NCI-H187 treated with DMSO at 0.1 percent for 48 hours (cell line): Measurements from ENCODE around the gene ATP1A3.
"Not testable (repeated sequence)": the region's sequence is repeated elsewhere in the genome, so short reads cannot be mapped to it uniquely, and the experiment has no call there.

Experiments
- DNase-seq: peaks from one replicate; lab custom pipeline; 2025; lab: John Stamatoyannopoulos, UW

ATP1A3 gene

GRCh38 chr19:41945135-41945766, 48.8 kb downstream of the ATP1A3 start:
- DNase-seq = no peak

GRCh38 chr19:41944336-41944735, 49.7 kb downstream of the ATP1A3 start:
- DNase-seq = no peak

- DNase-seq = no peak
Measured at GRCh38 chr19:41941410-41942202, 52.4 kb downstream of the ATP1A3 start.

DNA sequence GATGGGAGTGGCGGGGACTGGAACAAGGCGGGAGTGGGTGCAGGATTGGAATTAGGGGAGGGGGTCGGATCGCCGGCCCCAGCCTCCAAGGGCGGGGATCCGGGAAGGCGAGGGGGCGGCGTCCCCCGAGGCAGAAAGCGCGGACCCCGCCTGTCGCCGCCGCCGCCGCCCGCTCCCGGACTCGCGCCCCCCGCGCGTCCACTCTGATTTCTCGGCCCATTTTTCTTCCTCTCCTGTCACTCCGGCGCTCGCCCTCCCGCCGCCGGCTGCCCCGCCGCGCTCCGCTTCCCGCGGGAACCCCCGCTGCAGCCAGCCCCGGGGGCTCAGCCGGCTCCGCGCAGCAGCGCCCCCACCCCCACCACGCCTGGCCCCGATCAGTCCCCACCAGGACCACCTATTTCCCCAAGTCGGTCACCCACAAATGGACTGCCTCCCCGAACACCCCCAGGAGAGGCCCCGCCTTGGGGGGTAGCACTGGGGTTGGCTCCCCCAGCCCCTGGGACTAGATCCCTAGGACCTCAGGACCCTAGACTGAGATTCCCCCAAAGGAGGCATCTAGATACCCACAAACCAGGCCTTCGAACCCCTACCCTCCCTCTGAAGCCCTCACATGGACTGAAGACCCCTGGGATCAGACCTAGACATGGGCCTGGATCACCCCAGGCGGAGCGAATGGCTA, 53.2 kb downstream of the ATP1A3 start:
- DNase-seq = no peak

DNA sequence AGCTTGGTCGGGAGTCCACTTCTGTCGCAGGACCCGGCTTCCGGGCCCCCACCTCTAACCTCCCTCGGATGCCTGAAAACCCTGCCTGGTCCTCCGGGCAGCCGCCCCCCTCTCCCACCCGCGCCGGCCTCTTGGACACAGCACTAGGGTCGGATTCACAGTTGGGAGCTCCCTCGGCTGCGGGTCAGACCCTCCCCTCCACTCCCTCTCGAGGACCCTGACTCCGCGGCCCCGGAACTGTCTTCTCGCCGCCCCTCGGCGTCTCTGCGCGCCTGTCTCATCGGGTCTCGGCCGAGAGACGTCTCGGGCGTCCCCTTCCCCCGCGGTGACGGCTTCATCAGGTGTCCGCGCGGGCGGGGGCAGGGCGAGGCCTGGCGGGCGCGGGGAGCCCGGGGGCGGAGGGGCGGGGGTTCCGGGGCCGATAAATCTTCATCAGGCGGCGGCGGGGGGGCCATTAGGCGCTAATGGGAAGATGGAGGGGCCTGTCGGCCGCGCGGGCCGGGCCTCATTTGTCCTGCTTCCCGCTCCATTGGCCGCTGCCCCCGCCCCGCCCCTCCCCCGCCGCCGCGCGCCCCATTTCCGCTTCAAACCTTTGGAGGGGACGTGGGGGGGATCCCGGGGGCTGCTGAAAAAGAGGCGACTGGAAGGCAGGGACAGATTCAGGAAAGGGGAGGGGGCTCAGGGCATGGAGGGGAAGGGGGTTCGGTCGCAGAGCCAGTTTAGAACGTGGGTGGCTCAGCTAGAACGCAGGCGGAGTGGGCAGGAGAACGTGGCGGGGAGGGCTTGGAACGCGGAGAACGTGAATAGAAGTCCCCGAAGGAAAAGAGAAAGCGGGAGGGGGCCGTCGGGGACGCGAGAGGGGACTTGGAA, 53.9 kb downstream of the ATP1A3 start:
- no peak for DNase-seq

GRCh38 chr19:41939209-41939608, 54.8 kb downstream of the ATP1A3 start:
- DNase-seq = not testable (repeated sequence)

DNA sequence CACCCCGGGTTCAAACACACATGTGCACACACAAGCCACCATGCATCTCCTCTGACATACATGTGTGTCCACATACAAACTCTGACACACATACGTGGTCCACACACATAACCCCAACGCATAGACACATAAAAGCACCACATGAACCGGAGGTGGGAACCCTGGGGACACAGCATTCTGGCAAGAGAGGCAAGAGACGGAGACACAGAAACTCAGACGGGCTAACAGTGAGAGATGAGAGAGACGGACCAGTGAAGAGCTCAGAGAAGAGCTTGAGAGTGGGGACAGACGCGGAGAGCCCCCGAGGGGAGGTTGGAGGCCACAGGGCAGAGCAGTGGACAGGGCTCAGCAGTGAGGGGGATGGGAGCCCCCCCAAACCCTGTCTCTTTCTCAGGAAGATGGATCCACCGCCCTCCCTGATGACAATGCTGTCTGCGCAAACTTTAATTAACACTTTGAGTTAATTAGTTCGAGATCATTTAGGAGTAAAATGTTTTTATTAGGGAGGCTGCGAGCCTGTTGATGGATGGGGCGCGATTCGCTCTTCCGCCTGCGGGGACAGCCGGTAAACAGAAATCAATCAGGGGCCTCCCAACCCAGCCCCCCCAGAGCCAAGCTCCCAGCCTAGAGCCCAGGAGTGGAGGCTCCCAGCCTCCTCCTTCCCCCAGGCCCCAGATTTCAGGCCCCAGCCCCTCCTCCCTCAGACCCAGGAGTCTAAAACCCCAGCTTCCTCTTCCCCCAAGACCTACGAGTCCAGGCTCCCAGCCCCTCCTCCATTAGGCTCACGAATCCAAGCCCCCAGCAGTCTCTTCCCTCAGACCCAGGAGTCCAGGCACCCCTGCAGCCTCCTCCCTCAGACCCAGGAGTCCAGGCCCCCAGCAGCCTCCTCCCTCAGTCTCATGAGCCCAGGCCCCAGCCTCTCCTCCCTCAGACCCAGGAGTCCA, 56.2 kb downstream of the ATP1A3 start:
- DNase-seq = no peak

GRCh38 chr19:41936961-41937360, 57.1 kb downstream of the ATP1A3 start:
- DNase-seq = no peak

- DNase-seq = no peak
Measured at GRCh38 chr19:41936416-41936850, 57.6 kb downstream of the ATP1A3 start.

DNA sequence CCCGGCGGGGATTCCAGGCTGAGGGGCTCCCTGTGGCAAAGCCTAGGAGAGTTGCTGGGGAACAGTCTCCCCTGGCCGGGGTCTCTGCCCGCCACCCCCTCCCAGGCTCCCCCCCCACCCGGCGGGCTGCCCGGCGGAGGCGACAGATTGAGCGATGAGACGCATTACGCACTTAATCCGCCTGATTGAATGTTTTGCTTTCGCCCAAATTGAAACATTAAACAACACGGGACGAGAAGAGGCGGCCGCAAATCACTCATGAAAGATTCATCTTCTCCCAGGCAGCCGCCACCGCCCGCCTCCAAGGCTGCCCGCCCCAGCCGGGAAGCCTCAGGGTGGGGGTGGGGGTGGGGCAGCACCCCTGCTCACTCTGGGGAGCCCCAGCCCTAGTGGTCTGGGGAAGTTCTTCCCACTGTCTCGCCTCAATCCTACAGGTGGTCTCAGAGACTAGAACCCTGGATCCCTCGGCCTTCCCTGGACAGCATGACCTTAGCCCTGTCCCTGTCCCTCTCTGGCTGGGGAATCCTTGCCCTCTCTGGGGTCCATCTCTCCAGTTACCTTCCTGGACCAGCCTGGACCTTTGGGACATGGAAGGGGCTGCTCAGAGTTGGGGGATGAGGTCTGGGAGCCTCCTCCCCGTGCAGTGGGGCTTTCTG, 58.1 kb downstream of the ATP1A3 start:
- DNase-seq = no peak

- DNase-seq = no peak
Measured at GRCh38 chr19:41934849-41935374, 59.1 kb downstream of the ATP1A3 start.

DNA sequence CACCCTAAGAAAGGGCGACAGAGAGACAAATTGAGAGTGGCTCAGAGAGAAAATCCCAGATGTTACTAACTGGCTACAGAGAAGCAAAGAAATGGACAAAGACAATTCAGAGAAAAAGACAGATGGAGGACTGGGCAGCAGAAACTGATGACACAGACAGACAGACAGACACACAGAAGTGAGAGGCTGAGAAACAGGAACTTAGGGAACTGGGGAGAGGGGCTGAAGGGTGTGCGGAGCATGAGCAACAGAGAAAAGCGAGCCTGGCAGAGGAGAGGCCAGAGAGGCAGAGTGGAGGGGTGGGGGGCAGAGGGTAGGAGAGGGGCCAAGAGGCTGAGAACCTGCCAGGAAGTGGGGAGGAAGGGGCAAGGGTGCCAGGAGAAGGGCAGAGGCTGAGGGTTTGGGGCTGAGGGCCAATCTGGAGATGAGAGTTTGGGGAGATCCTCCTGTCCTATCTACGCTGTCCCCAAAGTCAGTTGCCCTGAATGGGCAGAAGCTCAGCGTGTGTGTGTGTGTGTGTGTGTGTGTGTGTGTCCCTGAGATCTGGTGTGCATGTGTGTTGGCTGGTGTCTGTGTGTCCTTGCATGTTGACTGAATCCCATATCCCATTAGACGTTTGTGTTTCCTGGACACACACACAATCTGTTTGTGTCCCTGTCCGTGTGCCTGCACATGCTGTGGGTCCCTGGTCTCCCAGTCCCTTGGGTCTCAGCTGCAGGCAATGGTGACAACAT, 60.2 kb downstream of the ATP1A3 start:
- DNase-seq = no peak

GRCh38 chr19:41932720-41933332, 61.2 kb downstream of the ATP1A3 start:
- no peak for DNase-seq

DNA sequence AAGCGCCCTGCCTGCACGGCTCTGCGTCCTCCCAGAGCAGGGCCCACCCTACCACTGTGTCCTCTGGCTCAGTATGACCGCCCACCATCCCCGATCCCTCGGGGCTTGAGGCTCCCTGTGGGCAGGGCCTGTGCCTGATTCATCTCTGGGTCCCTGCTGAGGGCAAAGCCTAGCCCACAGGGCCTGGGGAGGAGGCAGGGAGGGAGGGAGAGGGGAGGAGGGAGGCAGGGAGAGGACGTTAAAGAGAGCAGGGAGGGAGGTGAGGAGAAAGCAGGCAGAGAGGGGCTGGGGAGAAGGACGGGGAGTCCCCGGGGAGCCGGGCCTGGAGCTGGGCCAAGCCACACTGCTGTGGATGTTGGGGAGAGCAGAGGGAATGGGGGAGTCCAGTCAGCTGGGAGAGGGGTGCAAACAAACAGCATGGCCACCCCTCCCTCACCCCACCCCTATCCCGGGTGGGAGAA, 61.7 kb downstream of the ATP1A3 start:
- no peak for DNase-seq

DNA sequence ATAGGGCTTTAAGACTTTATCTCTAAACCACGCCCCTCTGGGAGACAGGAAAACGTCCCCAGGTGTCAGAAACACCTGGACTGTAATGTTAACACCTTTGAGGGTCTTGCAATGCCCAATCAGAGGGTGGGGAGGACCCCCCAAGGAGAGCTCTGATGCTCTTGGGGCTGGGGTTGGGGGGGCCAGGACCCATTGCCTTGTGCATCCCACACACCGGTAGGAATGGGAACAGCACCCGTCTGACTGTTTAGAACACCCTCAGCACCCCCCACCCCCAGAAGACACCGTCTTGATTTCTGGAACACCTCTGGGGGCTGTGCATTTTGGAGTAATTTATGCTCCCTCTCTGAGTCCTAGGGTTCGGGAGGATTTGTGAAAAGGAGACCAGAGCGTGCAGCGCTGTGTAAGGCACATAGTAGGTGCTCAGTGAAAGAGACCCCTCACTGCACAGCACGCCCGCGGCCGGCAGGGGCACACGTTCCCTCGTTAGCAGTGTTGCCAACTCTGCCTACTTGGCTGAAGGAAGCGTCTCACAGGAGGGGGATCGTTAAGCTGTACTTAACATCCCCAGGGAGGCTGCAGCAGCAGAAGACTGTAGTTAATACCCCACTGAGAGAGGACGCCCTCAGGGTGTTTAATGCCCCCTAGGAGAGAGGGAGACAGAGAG, 63.0 kb downstream of the ATP1A3 start:
- no peak for DNase-seq

- DNase-seq = no peak
Measured at GRCh38 chr19:41930322-41930722, 63.7 kb downstream of the ATP1A3 start.

- DNase-seq = no peak
Measured at GRCh38 chr19:41929536-41930071, 64.4 kb downstream of the ATP1A3 start.
